DOHH2 (cell line): Measurements from ENCODE around the gene TCFL5.

Experiments used
- EZH2phosphoT487 ChIP-seq: fragments of 200-600 bp; sonication (generic); IDR thresholded peaks from 2 replicates; pipeline ENCODE4 v1.6.1; 2017; ENCODE audit warnings: borderline replicate concordance, mild to moderate bottlenecking, antibody characterized with exemption, low read length, moderate library complexity, mixed read lengths
- TF ChIP-seq, protein P1 (sequence below): fragments of 200-600 bp; sonication (generic); IDR thresholded peaks from one replicate; pipeline ENCODE4 v1.5.1; 2014; ENCODE audit warnings: antibody characterized with exemption, mild to moderate bottlenecking, low read depth, low read length; ENCODE audit not compliant: poor library complexity, severe bottlenecking

- TF ChIP-seq, protein P1, sequence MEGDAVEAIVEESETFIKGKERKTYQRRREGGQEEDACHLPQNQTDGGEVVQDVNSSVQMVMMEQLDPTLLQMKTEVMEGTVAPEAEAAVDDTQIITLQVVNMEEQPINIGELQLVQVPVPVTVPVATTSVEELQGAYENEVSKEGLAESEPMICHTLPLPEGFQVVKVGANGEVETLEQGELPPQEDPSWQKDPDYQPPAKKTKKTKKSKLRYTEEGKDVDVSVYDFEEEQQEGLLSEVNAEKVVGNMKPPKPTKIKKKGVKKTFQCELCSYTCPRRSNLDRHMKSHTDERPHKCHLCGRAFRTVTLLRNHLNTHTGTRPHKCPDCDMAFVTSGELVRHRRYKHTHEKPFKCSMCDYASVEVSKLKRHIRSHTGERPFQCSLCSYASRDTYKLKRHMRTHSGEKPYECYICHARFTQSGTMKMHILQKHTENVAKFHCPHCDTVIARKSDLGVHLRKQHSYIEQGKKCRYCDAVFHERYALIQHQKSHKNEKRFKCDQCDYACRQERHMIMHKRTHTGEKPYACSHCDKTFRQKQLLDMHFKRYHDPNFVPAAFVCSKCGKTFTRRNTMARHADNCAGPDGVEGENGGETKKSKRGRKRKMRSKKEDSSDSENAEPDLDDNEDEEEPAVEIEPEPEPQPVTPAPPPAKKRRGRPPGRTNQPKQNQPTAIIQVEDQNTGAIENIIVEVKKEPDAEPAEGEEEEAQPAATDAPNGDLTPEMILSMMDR = no peak
- no peak for TF ChIP-seq EZH2phosphoT487
Measured at GRCh38 chr20:62823688-62824475, 37.7 kb downstream of the TCFL5 start.
